ENCODE measurements around the gene TRAF2.

The TRAF2 gene

DNA sequence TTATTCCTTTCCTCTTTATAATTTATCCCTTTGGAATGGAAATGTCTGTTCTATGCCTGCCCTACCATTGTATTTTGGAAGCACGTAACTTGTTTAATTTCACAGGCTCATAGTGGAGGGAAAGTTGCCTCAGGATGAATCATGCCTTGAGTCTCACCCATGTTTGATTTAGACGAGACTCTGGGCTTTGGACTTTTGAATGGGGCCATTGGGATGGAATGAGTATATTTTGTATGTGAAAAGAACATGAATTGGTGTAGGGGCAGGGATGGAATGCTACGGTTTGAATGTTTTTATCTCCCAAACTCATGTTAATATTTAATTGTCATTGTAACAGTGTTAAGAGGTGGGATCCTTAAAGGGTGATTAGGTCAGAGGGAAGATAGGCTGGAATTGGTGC, 48.0 kb downstream of the TRAF2 start:
- DNase-seq (ENCODE audit: low read depth in 2 of 3, low spot score in 1 of 3), result no peak

DNA sequence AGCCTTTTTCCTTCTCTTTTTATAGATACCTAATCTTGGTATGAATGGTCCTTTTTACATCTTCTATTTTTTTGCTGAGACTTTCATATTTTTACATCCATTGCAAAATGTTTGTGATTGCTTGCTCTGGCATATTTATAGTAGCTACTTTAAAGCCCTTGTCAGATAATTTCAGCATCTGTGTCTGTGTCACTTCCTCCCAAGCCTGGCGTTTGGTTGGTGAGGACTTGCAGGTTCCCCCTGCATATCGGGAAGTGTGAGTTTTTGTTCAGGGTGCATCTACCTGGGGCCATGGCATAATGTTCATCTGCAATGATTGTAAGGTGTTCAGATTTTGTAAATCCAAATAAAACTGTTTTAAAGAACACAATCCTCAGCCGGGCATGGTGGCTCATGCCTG, 49.3 kb downstream of the TRAF2 start:
- no peak for DNase-seq (ENCODE audit: low read depth in 2 of 3, low spot score in 1 of 3)

DNA sequence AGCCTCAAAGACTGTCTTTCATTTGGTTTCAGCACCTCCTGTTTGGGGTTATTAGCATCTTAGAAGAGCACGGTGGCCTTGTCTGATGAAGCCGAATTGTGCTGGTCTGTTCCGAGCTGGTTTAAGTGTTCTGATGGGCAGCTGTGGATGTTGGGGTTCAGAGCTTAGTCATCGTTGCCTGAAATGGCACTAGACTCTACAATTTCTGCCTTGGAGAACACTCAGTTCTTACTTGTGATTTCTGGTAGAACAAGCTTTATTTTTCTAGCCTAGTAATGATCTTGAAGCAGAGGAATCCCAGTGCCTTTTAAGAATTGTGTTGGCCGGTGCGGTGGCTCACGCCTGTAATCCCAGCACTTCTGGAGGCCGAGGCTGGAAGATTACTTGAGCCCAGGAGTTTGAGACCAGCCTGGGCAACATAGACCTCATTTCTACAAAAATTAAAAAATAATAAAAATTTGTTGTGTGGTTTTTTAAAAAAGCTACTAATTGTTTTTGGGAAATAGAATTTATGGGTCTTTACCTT, 50.4 kb downstream of the TRAF2 start:
- DNase-seq (ENCODE audit: low read depth in 2 of 3, low spot score in 1 of 3), result no peak

DNA sequence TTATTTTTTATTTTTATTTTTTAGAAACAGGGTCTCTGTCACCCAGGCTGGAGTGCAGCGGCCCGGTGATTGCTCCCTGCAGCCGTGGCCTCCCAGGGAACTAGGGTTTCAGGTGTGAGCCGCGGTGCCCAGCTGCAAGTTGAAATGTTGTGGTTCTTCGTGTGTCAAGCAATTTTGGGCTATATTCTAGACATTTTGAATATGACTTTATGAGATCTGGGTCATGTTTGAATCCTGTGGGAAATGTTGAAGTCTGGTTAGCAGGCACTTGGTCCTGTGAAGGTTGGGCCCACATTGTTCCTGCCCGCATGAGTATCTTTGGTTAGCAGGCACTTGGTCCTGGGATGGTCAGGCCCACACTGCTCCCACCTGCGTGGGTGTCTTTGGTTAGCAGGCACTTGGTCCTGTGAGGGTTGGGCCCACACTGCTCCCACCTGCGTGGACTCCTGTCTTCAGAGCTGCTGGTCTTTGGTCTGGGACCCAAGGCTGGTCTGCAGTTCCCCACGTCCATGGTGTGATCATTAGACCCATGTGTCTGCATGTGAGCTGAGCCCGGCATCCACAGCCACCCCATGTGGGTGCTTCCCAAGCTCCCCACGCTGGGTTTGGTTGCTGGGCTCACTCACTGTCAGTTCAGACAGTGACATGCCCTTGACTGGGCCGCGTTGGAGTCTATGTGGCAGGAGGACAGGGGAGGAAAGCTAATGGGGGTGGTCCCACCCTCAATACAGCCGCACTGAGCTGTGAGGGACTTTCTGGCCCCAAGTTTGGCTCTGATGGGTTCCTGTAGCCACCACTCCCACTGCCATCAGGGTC, 51.1 kb downstream of the TRAF2 start:
- DNase-seq (ENCODE audit: low read depth in 2 of 3, low spot score in 1 of 3), result no peak

DNA sequence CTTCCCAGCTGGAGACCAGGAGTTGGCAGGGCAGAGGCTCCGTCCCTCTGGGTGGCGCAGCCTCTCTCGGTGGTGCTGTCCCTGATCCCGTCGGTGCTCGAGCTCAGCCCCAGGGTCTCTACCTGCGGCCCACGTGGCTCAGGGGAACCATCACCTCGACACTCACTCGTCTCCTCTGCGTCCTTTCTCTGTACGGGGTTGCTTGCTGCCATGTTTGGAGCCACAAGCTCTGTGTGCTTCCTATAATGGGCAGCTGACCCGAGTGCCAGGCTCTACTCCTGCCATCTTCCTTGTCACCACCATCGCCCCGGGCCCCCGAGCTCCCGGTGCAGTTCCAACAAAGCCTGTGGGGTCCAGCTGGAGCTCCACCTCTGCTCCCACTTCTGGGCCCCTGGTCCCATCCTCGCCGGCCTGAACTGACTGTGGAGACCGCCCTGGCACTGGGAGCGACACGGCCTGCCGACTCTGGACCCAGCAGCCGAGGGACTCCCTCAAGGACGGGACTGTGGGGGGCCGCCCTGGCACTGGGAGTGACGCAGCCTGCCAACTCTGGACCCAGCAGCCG, 53.2 kb downstream of the TRAF2 start:
- DNase-seq (ENCODE audit: low read depth in 2 of 3, low spot score in 1 of 3), result no peak

DNA sequence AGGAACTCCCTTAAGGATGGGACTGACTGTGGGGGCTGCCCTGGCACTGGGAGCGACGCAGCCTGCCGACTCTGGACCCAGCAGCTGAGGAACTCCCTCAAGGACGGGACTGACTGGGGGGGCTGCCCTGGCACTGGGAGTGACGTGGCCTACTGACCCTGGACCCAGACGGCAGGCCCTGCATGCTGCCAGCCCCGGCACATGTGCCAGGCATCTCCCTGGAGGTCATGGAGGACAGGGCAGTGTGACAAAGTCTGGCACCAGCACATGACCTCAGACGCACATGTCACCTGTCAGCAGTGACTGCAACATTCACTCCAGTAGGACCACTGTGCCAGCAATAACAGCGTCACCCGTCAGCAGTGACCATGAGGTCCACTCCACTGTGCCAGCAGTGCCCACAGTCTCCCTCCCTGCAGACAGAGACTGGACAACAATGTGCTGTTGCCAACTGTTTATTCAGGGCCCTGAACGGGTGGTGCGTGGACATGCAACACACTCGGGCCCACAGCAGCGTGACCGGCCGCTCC, 53.7 kb downstream of the TRAF2 start:
- no peak for DNase-seq (ENCODE audit: low read depth in 2 of 3, low spot score in 1 of 3)

DNA sequence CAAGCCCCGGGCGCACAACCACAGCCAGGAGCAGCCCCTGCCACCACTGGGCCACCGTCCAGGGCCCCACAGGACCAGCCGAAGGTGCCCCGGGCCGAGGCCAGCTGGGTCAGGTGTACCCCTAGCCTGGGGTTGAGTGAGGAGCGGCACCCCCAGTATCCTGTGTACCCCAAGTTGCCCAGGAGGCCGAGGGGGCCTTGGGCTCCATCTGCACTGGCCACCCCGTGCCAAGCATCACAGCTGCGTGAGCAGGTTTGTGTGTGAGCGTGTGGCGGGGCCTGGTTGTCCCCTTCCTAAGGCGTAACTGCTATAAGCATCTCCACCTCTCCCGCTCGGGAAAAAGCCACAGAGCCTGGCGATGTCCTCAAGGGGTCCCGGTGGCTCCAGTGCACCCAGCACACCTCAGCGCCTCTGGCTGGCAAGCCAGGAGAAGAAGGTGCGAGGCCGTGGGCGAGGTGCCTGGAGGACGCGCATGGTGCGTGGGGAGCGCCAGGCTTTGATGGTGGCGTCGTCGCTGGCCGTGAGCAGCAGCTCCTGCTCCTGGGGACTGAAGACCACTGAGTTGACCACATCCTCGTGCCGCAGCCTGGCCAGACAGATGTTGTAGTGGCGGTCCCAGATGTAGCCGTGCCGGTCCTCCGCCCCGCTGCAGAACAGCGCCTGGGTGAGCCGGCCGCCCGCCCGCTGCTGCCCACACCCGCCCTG, 54.4 kb downstream of the TRAF2 start:
- no peak for DNase-seq (ENCODE audit: low read depth in 2 of 3, low spot score in 1 of 3)

DNA sequence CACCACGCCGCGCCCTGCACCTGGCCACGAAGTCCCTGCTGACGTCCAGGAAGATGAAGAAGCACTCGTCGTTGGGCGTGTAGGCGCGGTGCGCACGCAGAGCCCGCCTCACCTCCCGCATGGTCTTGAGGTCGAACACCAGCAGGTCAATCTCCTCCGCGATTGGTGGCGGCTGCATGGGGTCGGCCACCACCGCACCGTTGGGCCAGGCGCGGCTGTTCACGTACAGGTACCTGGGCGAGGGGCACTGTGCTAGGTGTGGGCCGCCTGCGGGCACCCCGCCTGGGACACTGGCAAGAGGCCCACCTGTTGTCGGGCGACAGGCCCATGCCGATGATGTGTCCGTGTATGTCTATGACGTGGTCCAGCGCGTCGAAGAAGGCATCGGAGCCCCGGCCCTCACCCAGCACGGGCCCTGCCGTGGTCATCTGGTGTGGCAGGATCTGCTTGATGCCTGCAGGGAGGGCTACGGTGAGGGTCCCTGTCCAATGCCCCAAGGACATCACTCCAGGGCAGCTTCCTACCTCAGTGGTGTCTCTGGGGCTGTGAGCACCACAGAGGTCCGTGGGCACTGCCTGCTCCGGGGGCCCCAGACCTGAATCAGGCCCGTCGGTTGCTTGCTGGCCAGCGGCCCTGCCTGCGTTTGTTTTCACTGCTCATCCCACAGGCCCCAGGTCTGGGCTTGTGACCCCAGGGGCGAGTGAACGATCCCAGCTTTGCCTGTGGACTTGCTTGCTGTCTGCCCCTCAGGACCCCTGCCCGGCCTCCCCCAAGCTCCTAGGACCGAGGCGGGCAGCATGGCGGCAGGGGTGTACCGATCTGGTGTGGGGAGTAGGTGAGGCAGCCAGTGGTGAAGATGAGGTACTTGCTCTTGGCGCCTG, 55.2 kb downstream of the TRAF2 start:
- DNase-seq (ENCODE audit: low read depth in 2 of 3, low spot score in 1 of 3), result no peak

DNA sequence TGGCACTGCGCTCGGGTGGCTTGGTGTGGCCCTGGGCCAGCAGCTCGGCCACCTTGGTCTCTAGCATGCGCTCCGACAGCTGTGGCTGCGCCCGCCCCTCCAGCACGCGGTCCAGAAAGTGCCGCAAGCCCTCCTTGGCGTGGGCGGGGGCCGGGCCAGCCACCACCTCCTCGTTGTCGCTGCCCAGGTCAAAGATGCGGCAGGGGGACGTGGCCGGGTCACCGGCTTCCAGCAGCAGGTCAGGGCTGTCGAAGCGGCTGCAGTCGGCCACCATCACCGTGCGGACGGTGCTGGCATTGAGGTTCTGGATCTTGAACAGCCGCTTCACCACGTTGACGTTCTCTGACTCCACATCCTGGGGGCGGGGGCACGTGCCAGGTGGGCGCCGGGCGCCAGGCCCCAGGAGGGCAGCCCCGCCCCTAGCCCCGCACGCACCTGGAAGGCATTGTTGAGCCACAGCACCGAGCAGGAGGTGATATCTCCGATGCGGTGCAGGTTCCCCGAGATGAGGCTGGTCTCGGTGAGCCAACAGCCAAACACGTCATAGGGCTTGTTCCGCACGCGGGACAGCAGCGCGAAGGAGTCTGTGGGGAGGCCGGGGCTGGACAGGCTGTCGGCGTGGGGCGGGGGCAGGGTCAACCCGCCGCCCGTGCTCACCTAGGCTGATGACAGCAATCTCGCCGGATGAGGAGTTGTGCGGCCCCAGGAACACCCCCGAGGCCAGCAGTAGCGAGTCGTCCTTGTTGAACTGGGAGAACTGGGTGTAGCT, 56.0 kb downstream of the TRAF2 start:
- no peak for DNase-seq (ENCODE audit: low read depth in 2 of 3, low spot score in 1 of 3)

DNA sequence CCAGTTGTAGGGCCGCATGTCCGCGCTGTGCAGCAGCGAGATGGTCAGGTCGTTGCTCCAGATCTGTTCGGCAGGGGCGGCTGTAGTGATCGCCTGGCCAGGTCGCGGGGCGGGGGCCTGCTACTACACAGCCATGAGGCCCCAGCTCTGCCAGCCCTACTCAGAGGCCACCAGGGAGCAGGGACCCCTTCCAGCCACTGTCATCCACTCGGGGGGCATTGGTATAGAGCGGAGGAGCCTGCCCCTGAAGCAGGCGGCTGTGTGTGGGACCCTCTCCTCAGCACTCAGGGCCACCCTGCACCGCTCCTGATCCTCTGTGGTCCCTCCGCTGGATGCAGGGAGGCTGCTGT, 56.5 kb downstream of the TRAF2 start:
- no peak for DNase-seq (ENCODE audit: low read depth in 2 of 3, low spot score in 1 of 3)

DNA sequence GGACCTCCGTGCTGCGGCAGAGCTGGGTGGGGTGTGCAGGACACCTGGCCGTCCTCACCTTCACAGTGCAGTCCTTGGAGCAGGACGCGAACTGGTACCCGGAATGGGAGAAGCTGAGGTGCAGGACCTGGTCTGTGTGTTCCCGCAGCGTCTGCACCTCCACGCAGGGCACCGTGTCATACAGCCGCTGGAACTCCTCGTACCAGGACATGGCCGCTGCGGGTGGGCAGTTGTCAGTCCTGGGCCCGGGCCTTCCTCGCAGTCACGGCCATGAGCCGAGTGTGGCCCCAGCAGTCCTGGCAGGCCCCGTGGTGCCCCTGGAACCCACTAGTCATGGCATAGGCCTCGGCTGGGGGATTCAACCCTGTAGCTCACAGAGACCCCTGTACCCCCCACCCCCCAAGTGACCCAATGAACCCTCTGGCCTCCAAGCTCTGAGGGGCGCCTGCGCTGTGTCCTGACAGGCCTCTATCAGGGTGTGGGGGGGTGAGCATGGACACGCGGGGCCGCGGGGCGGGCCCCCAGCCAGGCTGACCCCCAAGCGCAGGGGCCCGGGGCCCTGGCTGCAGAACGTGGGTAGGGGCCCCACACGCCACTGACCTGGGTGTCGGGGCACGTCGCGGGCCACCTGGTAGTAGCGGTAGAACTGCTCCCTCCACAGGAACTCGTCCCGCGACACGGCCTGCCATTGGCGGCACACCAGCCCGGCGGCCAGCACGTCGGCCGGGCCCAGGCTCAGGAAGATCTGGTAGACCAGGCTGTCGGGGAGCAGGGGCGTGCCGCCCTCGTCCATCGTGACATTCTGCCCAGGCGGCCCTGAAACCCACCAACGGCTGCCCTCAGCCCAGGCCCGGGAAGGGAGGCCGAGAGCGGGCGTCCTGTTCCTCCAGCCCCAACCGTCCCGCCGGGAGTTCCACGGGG, 57.2 kb downstream of the TRAF2 start:
- peak in 1 of 3 donors; percentile 30 for DNase-seq (ENCODE audit: low read depth in 2 of 3, low spot score in 1 of 3)

DNA sequence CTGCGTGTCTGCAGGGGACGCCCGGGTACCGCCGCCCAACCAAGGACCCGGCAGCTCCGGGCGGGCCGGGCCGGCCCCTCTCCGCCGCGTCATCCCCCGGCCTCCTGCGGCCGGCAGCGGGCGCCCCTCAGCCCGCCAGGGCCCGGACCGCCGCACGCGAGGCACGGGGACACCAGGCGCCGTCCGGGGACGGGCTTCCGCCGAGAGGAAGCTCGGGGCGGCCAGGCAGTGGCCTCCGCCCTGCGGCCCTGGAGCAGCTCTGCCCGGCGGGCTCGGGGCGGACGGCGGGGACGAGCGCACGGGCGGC, 57.8 kb downstream of the TRAF2 start:
- peak in 1 of 3 donors; percentile 20 for DNase-seq (ENCODE audit: low read depth in 2 of 3, low spot score in 1 of 3)

DNA sequence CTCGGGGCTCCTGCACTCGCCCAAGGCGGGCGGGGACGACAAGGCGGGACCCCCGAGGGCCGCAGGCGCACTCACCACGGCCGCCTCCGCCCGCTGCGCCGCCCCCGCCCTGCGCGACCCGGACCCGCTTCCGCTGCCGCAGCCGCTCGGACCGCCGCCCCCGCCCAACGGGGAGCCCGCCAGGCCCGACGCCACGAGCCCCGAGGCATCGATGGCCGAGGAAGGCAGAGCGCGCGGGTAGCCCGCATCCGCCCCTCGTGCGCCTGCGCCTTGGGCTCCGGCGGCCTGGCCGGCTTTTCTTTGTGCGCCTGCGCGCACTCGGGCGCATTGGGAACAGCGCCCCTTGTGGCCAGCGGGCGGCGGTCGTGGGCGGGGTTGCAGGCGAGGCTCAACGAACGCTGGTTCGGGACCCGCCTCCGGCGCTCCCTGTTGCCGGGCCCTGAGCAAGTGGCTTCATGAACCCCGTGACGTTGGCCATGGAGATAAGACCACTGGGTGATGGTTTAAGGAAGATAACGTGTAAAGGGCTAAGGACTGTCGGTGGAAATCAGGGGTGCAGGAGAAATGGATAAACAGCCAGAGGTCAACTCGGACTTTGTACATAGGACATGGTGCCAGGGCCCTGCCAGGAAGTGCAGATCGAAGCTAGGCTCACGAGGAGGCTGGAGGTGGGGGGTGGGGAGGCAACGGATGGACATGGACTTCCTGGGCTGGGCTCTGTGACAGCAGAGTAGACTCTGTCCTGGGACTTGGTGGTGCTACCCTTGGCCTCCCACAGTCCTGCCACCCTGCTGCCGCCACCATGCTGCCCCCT, 58.4 kb downstream of the TRAF2 start, which contains the start of the genes C8G and FBXW5:
Gene C8G (plus strand): TSS at position 725 of the 814 bp plus-strand sequence. CDS start 78 bp downstream, at position 803.
Gene FBXW5 (minus strand): TSS at position 220 of the 814 bp plus-strand sequence. CDS start 655 bp downstream, outside the sequence.
- peak; percentile 90 to 94 (median 93) for DNase-seq (ENCODE audit: low read depth in 2 of 3, low spot score in 1 of 3)

DNA sequence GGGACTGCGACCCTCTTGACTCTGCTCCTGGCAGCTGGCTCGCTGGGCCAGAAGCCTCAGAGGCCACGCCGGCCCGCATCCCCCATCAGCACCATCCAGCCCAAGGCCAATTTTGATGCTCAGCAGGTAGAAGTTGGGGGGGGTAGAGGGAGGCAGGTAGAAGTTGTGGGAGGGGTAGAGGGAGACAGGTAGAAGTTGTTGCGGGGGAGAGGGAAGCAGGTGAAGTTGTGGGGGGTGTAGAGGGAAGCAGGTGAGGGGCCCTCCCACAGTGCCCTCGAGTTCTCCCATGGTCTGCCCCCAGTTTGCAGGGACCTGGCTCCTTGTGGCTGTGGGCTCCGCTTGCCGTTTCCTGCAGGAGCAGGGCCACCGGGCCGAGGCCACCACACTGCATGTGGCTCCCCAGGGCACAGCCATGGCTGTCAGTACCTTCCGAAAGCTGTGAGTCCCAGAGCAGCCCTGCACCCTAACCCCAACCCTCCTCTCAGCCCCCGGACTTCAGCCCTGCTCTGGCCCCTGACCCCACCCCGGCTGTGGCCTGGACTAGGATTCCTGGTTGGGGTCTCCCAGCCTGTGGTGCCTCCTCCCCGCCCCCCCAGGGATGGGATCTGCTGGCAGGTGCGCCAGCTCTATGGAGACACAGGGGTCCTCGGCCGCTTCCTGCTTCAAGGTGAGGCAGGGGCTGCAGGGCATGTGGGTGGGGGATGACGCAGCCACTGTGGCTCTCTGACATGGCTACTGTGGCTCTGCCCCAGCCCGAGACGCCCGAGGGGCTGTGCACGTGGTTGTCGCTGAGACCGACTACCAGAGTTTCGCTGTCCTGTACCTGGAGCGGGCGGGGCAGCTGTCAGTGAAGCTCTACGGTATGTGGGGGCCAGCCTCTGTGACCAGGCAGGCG, 59.3 kb downstream of the TRAF2 start:
- no peak for DNase-seq (ENCODE audit: low read depth in 2 of 3, low spot score in 1 of 3)

DNA sequence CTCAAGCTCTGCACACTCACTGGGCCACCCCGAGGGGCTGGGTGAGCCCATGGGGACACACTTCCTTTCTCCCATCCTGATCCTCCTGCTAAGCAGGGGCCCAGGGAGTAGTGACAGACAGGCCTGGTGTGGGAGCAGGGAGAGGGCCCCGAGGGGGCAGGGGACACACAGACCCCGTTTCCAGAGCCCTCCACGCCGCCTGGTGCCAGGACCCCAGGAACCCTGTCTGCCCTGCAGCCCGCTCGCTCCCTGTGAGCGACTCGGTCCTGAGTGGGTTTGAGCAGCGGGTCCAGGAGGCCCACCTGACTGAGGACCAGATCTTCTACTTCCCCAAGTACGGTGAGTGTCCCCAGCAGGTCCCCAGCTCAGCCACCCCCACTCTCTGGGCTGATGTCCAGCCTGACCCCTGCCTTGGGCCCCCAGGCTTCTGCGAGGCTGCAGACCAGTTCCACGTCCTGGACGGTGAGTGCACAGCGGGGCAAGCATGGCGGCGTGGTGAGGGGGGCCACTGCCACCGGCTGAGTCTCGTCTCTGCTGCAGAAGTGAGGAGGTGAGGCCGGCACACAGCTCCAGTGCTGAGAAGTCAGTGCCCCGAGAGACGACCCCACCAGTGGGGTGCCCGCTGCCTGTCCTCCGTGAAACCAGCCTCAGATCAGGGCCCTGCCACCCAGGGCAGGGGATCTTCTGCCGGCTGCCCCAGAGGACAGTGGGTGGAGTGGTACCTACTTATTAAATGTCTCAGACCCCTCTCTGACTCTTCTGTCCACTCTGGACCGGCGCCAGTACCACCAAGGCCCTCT, 60.1 kb downstream of the TRAF2 start:
- no peak for DNase-seq (ENCODE audit: low read depth in 2 of 3, low spot score in 1 of 3)

Data from stimulated activated CD4-positive, alpha-beta T cell treated with anti-CD3 and anti-CD28 coated beads, Interleukin-12 subunit alpha, Interleukin-12 subunit beta, amount 100 ng/mL, for 48 hours (primary cell).